Glutamatergic neuron (in vitro differentiated cells): ENCODE results near the gene FAM171A1. TPM values are rescaled to one million over a fixed set of nuclear protein-coding genes. Genes with fewer than 3 reads are reported as not detected.

Experiments
- DNase-seq: peaks from one replicate; pipeline ENCODE4 v3.0.0; 2022
- H3K27ac Mint-ChIP-seq: one replicate; pipeline ENCODE4 v1.8.0; 2020; ENCODE audit warnings: mild to moderate bottlenecking, mixed read lengths, inconsistent platforms; ENCODE audit not compliant: unreplicated experiment
- H3K27me3 Mint-ChIP-seq: one replicate; pipeline ENCODE4 v1.8.0; 2020; ENCODE audit warnings: mild to moderate bottlenecking, moderate library complexity, mixed read lengths, inconsistent platforms; ENCODE audit not compliant: unreplicated experiment
- H3K36me3 Mint-ChIP-seq: one replicate; pipeline ENCODE4 v1.8.0; 2020; ENCODE audit warnings: mild to moderate bottlenecking, mixed read lengths, inconsistent platforms; ENCODE audit not compliant: unreplicated experiment
- H3K4me1 Mint-ChIP-seq: one replicate; pipeline ENCODE4 v1.8.0; 2020; ENCODE audit warnings: mild to moderate bottlenecking, low read depth, mixed read lengths, inconsistent platforms; ENCODE audit not compliant: unreplicated experiment
- H3K4me3 Mint-ChIP-seq: one replicate; pipeline ENCODE4 v1.8.0; 2020; ENCODE audit warnings: mild to moderate bottlenecking, mixed read lengths, inconsistent platforms; ENCODE audit not compliant: unreplicated experiment
- H3K9me3 Mint-ChIP-seq: one replicate; pipeline ENCODE4 v1.8.0; 2020; ENCODE audit warnings: mild to moderate bottlenecking, moderate library complexity, mixed read lengths, inconsistent platforms; ENCODE audit not compliant: unreplicated experiment
- total RNA-seq: library from RNA; stranded (reverse); fragmentation: NEBNext Ultra II Directional; extraction: Animal tissue kit (Norgen Biotek cat#: 25700); gene quantifications from one replicate; pipeline ENCODE4 v1.2.1, GENCODE V29; 2021; ENCODE audit not compliant: unreplicated experiment
- TF ChIP-seq, protein P1 (sequence below): fragments of 200-600 bp; sonication (generic); IDR thresholded peaks from one replicate; pipeline ENCODE4 v1.5.0; 2021; ENCODE audit not compliant: partially characterized antibody, unreplicated experiment

The FAM171A1 gene
- total RNA-seq, 1 donor from 2014 or later: 186 TPM

DNA sequence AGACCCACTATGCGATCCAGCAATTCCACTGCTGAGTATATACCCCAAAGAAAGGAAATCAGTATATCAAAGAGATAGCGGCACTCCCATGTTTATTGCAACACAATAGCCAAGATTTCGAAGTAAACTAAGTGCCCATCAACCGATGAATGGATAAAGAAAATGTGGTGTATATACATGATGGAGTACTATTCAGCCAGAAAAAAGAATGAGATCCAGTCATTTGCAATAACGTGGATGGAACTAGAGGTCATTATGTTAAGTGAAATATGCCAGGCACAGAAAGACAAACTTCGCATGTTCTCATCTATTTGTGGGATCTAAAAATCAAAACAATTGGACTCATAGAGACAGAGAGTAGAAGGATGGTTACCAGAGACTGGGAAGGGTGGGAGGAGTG, 195.5 kb downstream of the FAM171A1 start:
- H3K4me1 Mint-ChIP-seq: peaks cover 3% of the 10 kb centered on the region
- no peak overlapping the region for H3K4me3 Mint-ChIP-seq
- no peak for DNase-seq
- TF ChIP-seq, protein P1, sequence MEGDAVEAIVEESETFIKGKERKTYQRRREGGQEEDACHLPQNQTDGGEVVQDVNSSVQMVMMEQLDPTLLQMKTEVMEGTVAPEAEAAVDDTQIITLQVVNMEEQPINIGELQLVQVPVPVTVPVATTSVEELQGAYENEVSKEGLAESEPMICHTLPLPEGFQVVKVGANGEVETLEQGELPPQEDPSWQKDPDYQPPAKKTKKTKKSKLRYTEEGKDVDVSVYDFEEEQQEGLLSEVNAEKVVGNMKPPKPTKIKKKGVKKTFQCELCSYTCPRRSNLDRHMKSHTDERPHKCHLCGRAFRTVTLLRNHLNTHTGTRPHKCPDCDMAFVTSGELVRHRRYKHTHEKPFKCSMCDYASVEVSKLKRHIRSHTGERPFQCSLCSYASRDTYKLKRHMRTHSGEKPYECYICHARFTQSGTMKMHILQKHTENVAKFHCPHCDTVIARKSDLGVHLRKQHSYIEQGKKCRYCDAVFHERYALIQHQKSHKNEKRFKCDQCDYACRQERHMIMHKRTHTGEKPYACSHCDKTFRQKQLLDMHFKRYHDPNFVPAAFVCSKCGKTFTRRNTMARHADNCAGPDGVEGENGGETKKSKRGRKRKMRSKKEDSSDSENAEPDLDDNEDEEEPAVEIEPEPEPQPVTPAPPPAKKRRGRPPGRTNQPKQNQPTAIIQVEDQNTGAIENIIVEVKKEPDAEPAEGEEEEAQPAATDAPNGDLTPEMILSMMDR: no peak
- peaks cover 2% of the 10 kb centered on the region for H3K27me3 Mint-ChIP-seq
- H3K27ac Mint-ChIP-seq: no peak overlapping the region
- no peaks in the 10 kb centered on the region for H3K36me3 Mint-ChIP-seq
- no peaks in the 10 kb centered on the region for H3K9me3 Mint-ChIP-seq

DNA sequence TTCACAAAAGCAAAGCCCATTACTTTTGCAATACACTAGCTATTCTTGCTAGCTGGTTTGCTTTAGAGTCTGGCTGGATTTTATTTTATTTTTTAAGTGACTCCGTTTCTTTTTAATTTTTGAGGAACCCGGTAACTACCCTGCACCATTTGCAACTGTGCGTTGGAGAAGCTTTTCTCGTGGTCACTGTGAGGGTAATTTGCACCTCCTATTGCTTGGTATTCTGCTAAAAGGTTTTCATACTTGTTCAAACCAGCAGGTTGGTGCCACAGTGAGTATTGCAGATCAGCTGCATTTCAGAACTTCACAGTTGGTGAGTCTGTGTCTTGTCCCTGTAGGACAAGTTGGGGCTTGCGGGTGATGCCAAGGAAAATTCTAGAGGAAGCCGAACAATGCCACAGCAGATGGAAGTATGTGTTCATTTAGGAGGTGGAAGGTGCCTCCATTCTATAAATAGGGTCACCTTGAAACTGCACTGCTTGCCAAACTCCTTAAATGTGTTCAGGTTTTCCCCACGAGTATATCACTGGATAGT, 198.7 kb downstream of the FAM171A1 start:
- Mint-ChIP-seq H3K36me3 (no peaks in the 10 kb centered on the region), H3K4me3 (no peak overlapping the region), H3K27ac (no peak overlapping the region), H3K4me1 (peaks cover 14% of the 10 kb centered on the region), H3K27me3 (peaks cover 8% of the 10 kb centered on the region), H3K9me3 (peaks cover 4% of the 10 kb centered on the region)
- DNase-seq: no peak
- TF ChIP-seq, protein P1: no peak

DNA sequence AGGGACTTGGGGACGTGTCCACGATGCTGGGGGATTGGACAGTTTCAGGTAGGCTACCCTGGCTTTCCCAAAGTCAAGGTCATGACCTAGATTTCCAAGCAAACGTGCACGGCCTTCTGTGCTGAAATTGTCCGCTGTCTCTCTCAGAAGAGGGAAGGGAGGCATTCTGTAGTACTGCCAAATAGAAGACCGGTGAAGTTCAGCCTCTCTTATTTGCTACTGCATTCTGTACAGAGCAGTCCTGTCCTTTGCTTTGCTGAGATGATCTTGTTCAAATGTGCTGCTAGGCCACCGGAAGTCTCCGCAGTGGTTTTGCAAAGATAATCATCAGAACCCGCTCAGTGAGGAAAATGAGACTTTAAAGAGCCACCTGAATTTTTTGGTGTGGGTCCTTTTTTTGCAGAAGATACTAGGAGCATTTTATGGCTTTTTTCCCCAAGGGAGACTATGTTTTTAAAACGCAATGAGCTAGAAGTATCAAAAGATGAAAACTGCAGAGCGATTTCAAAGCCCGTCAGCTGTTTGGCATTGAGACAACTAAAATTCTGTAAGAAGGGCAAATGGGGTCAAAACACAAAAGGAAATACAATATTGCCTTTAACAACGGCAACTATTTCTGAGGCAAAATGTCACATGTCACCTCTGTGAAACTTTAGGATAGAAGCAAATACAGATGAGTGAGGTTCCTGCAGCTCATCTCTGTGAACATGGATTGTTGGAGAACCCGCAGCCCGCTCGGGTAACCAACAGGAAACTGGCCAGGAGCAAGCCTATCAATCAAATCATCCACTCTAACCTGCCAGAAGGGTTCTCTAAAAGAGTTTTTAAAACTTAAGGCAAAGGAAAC, 201.3 kb downstream of the FAM171A1 start:
- Mint-ChIP-seq H3K27me3 (peaks cover 9% of the 10 kb centered on the region), H3K4me3 (peak overlapping the region; percentile 78), H3K36me3 (no peaks in the 10 kb centered on the region), H3K27ac (no peak overlapping the region), H3K9me3 (peaks cover 8% of the 10 kb centered on the region), H3K4me1 (peaks cover 18% of the 10 kb centered on the region)
- TF ChIP-seq, protein P1: no peak
- DNase-seq: no peak

DNA sequence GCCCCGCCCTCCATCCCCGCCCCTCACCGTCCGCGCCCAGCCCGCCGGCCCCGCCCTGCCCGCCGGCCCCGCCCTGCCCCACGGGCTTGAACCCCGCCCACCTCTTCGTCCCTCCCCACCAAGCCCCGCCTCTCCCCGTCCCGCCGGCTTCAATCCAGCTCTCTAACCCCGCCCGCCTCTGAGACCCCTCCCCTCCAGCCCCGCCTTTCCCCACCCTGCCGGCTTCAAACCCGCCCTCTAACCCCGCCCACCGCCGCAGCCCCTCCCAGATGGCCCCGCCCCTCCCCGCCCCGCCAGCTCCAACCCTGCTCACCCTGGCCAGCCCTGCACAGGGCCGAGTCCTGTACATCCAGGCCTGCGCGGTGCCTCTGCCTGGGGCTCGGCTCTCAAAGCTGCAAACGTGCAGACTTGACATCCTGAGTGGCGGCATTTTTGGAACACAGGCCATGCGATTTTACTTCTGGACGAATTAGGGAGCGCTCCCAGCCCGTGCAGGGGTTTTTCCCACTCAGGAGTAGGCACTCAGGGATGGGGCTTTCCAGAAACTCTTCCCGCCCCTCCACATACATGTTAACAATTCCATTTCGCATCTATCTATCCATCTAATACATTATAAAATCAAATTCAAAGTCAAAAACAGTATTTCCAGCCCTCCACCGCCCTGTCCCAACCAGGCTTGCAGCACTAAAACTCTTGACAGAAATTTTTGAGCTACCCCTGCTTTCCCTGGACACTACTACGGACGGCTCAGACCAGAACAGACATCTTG, 202.1 kb downstream of the FAM171A1 start:
- TF ChIP-seq, protein P1: no peak
- H3K4me1 Mint-ChIP-seq: peaks cover 18% of the 10 kb centered on the region
- H3K36me3 Mint-ChIP-seq: no peaks in the 10 kb centered on the region
- H3K9me3 Mint-ChIP-seq: peaks cover 8% of the 10 kb centered on the region
- H3K27me3 Mint-ChIP-seq: peaks cover 9% of the 10 kb centered on the region
- DNase-seq: peak; percentile 98
- H3K4me3 Mint-ChIP-seq: peak overlapping the region; percentile 78
- no peak overlapping the region for H3K27ac Mint-ChIP-seq
